Daoy (cell line): ENCODE data around the gene CHRNE. TPM values are rescaled to one million over a fixed set of nuclear protein-coding genes. Genes with fewer than 3 reads are reported as not detected.
"Not testable (repeated sequence)": the region's sequence is repeated elsewhere in the genome, so short reads cannot be mapped to it uniquely, and the experiment has no call there.

Experiments used
- DNase-seq: peaks from one replicate; pipeline ENCODE4 v3.0.0-alpha.2; 2015; ENCODE audit warnings: low read depth
- total RNA-seq: library from RNA; depleted of rRNA; stranded (reverse); fragments of >200 nt; shearing (Covaris generic); gene quantifications from 2 replicates; pipeline ENCODE4 v1.2.3, GENCODE V29; 2014

The CHRNE gene
- total RNA-seq, 1 experiment from 2014 or later, result 1.1 TPM

- DNase-seq, result no peak
These were observed 15.3 kb downstream of the CHRNE start for GRCh38 chr17:4887581-4887980.

GRCh38 chr17:4886830-4887229 is 16.1 kb downstream of the CHRNE start:
- no peak for DNase-seq

- no peak for DNase-seq
These were observed 18.4 kb downstream of the CHRNE start for GRCh38 chr17:4884489-4884888.

GRCh38 chr17:4881761-4882555 is 20.9 kb downstream of the CHRNE start:
- peak; percentile 41 for DNase-seq

- DNase-seq, result no peak
These were observed 22.0 kb downstream of the CHRNE start for GRCh38 chr17:4880857-4881256.

GRCh38 chr17:4879601-4880000 is 23.3 kb downstream of the CHRNE start:
- no peak for DNase-seq

- DNase-seq, result no peak
These were observed 25.8 kb downstream of the CHRNE start for GRCh38 chr17:4877089-4877488.

GRCh38 chr17:4872786-4873185 is 30.1 kb downstream of the CHRNE start:
- DNase-seq, result no peak

- no peak for DNase-seq
These were observed 32.0 kb downstream of the CHRNE start for GRCh38 chr17:4870855-4871254.

GRCh38 chr17:4869058-4869998 is 33.6 kb downstream of the CHRNE start:
- DNase-seq, result not testable (repeated sequence)

- DNase-seq, result not testable (repeated sequence)
These were observed 35.4 kb downstream of the CHRNE start for GRCh38 chr17:4867535-4867934.

GRCh38 chr17:4863321-4863720 is 39.6 kb downstream of the CHRNE start:
- DNase-seq, result no peak

- no peak for DNase-seq
These were observed 40.2 kb downstream of the CHRNE start for GRCh38 chr17:4862720-4863119.

GRCh38 chr17:4861052-4861451 is 41.8 kb downstream of the CHRNE start:
- DNase-seq, result no peak

GRCh38 chr17:4860651-4861050 is 42.2 kb downstream of the CHRNE start:
- DNase-seq, result no peak

GRCh38 chr17:4859816-4860625 is 42.9 kb downstream of the CHRNE start:
- DNase-seq, result no peak

GRCh38 chr17:4858882-4859260 is 44.0 kb downstream of the CHRNE start:
- DNase-seq, result peak; percentile 43

- peak; percentile 27 for DNase-seq
These were observed 44.6 kb downstream of the CHRNE start for GRCh38 chr17:4858068-4858881.

- DNase-seq, result not testable (repeated sequence)
These were observed 45.6 kb downstream of the CHRNE start for GRCh38 chr17:4857347-4857746.

- no peak for DNase-seq
These were observed 46.0 kb downstream of the CHRNE start for GRCh38 chr17:4856937-4857314.
